GM12873 (cell line): Measurements from ENCODE around the gene PPP1R9B.

Experiments
- TF ChIP-seq, protein P1 (sequence below): IDR thresholded peaks from 2 replicates; pipeline ENCODE4 v1.5.1; 2012; ENCODE audit warnings: low read depth, mild to moderate bottlenecking, moderate library complexity, low read length, control low read depth; ENCODE audit not compliant: insufficient read depth; ENCODE audit errors: missing control alignments

Gene PPP1R9B

GRCh38 chr17:50139950-50140885, 10.3 kb downstream of the PPP1R9B start:
- TF ChIP-seq, protein P1, sequence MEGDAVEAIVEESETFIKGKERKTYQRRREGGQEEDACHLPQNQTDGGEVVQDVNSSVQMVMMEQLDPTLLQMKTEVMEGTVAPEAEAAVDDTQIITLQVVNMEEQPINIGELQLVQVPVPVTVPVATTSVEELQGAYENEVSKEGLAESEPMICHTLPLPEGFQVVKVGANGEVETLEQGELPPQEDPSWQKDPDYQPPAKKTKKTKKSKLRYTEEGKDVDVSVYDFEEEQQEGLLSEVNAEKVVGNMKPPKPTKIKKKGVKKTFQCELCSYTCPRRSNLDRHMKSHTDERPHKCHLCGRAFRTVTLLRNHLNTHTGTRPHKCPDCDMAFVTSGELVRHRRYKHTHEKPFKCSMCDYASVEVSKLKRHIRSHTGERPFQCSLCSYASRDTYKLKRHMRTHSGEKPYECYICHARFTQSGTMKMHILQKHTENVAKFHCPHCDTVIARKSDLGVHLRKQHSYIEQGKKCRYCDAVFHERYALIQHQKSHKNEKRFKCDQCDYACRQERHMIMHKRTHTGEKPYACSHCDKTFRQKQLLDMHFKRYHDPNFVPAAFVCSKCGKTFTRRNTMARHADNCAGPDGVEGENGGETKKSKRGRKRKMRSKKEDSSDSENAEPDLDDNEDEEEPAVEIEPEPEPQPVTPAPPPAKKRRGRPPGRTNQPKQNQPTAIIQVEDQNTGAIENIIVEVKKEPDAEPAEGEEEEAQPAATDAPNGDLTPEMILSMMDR: peak; percentile 98

GRCh38 chr17:50139185-50139783, 11.2 kb downstream of the PPP1R9B start:
- TF ChIP-seq, protein P1: no peak

DNA sequence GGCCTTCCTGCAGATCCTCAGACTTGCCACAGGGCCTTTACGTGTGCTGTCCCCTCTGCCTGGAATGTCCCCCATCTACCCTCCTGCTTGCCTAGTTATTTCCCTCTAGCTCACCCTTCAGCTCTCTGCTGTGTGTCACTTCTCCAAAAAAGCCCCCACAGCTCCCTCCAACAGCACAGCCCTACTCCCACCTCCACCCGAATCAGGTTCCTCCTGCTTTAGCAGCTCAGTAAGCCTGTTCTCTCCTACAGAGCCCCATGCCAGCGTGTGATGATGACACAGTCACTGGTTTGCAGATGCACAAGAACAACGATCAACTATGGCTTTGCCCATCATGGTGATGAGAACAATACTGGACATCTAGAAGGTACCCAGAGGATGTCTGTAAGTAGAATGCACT, 13.4 kb downstream of the PPP1R9B start:
- TF ChIP-seq, protein P1: no peak

- TF ChIP-seq, protein P1: no peak
These were observed 14.3 kb downstream of the PPP1R9B start for GRCh38 chr17:50136096-50136687.

- TF ChIP-seq, protein P1: no peak
These were observed 15.0 kb downstream of the PPP1R9B start for GRCh38 chr17:50135316-50136095.

DNA sequence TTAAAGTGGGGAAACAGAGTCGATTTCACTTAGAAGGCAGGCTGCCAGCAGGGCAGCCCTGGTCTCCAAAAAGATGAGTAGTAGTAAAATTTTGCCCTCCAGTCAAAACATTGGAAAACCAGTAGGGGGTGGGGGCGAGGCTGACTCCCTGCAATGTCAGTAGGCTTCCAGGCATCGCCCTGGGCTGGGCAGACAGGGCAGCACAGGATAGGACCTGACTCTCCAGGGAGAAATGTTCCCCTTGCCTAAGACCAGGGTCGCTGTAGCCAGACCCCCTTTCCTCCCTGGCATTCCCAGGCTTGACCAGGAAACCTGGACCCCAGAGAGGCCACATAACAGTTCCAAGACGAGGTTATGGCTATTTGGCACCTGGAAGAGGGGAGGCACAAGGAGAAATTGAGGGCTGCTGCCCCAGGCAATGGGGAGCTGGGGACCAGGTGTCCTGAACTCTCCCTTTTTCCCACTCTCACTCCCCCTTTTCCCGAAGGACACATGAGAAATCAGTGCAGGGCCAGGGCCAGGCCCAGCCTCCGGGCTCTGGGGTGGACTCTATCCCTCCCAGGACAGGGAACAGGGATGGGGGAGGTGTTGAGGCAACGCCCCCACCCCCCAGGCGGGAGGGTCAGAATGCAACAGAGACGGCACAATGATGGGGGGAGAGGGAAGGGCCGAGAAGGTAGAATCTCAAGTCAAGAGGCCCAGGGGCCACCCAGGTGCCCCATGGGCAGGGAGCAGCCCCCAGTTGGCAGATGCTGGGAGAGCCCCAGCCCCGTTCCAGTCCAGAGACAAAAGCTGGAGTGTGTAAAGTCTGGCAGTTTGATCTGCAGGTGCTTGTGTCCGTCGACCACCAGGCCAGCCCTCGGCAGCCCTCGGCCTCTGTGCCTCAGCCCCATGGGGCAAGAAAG, 16.0 kb downstream of the PPP1R9B start:
- TF ChIP-seq, protein P1: no peak
